IMR-90 (cell line): Measurements from ENCODE around the gene HMGCR. TPM values are rescaled to one million over a fixed set of nuclear protein-coding genes. Genes with fewer than 3 reads are reported as not detected.
"Not testable (repeated sequence)": the region's sequence is repeated elsewhere in the genome, so short reads cannot be mapped to it uniquely, and the experiment has no call there.

ENCODE experiments used
- ATAC-seq: fragments of 200-7000 bp; cut with Tn5 transposase; 2 replicates; pipeline ENCODE4 v1.9.1; 2020; ENCODE audit warnings: low read depth, mild to moderate bottlenecking, moderate library complexity
- BruUV-seq: library from RNA; stranded (reverse); fragments of 400-500 nt; replicated peaks from 2 replicates; lab custom pipeline; 2021; lab: Mats Ljungman, UMichigan
- CTCF ChIA-PET: fragments of 300-600 bp; formaldehyde crosslinking; extraction: SDS; loops from one replicate; lab custom pipeline; 2021; ENCODE audit warnings: antibody characterized with exemption; lab: Yijun Ruan, JAX
- POLR2A ChIA-PET: fragments of 300-600 bp; sonication (Branson Sonifier 250); formaldehyde crosslinking; loops from one replicate; lab custom pipeline; 2022; ENCODE audit warnings: antibody characterized with exemption; ENCODE audit not compliant: unreplicated experiment; lab: Charles Lee
- DNase-seq: peaks from one replicate; pipeline ENCODE4 v3.0.0; 2013
- H2AFZ ChIP-seq: replicated peaks from 2 replicates; pipeline ENCODE3; 2013; ENCODE audit warnings: low read length, mild to moderate bottlenecking; ENCODE audit not compliant: poor library complexity
- H2AK5ac ChIP-seq: 2 replicates; pipeline ENCODE4 v1.6.1; 2013; ENCODE audit warnings: low read depth, low read length, inconsistent platforms
- H2AK9ac ChIP-seq: replicated peaks from 2 replicates; pipeline ENCODE3; 2013; ENCODE audit warnings: mild to moderate bottlenecking, low read depth, low read length, moderate library complexity; ENCODE audit not compliant: poor library complexity
- H2BK120ac ChIP-seq: 2 replicates; pipeline ENCODE4 v1.6.1; 2013; ENCODE audit warnings: low read depth, low read length, inconsistent platforms
- H2BK15ac ChIP-seq: 3 replicates; pipeline ENCODE4 v1.6.1; 2013; ENCODE audit warnings: low read depth, low read length, inconsistent platforms
- H2BK20ac ChIP-seq: 2 replicates; pipeline ENCODE4 v1.6.1; 2013; ENCODE audit warnings: low read depth, mild to moderate bottlenecking, inconsistent platforms, low read length, moderate library complexity
- H2BK5ac ChIP-seq: 2 replicates; pipeline ENCODE4 v1.6.1; 2013; ENCODE audit warnings: mild to moderate bottlenecking, low read depth, low read length, inconsistent platforms; ENCODE audit not compliant: poor library complexity, severe bottlenecking
- H3K14ac ChIP-seq: replicated peaks from 2 replicates; pipeline ENCODE4 v1.6.1; 2013; ENCODE audit warnings: low read depth, low read length, inconsistent platforms
- H3K18ac ChIP-seq: 2 replicates; pipeline ENCODE4 v1.6.1; 2013; ENCODE audit warnings: low read depth, low read length, control low read depth
- H3K23ac ChIP-seq: 2 replicates; pipeline ENCODE4 v1.6.1; 2013; ENCODE audit warnings: low read depth, low read length, inconsistent platforms
- H3K27ac ChIP-seq: 2 replicates; pipeline ENCODE4 v1.5.1; 2013; ENCODE audit warnings: mild to moderate bottlenecking, control low read depth, low read length; ENCODE audit not compliant: insufficient read depth
- H3K27me3 ChIP-seq: 2 replicates; pipeline ENCODE4 v1.6.1; 2013; ENCODE audit warnings: low read length; ENCODE audit not compliant: control insufficient read depth, insufficient read depth
- H3K36me3 ChIP-seq: 2 replicates; pipeline ENCODE4 v1.6.1; 2013; ENCODE audit warnings: low read length, mixed read lengths; ENCODE audit not compliant: control insufficient read depth, insufficient read depth
- H3K4ac ChIP-seq: 2 replicates; pipeline ENCODE4 v1.6.1; 2013; ENCODE audit warnings: low read depth, low read length, inconsistent platforms
- H3K4me1 ChIP-seq: 2 replicates; pipeline ENCODE4 v1.6.1; 2013; ENCODE audit warnings: low read length, mixed read lengths; ENCODE audit not compliant: control insufficient read depth, insufficient read depth
- H3K4me2 ChIP-seq: 2 replicates; pipeline ENCODE4 v1.6.1; 2013; ENCODE audit warnings: low read depth, mild to moderate bottlenecking, control low read depth, low read length, moderate library complexity
- H3K4me3 ChIP-seq: 2 replicates; pipeline ENCODE4 v1.5.1; 2013; ENCODE audit warnings: low read depth, mild to moderate bottlenecking, control low read depth, low read length, moderate library complexity; ENCODE audit not compliant: insufficient read depth
- H3K56ac ChIP-seq: 2 replicates; pipeline ENCODE4 v1.6.1; 2013; ENCODE audit warnings: low read length, inconsistent platforms; ENCODE audit not compliant: insufficient read depth; ENCODE audit errors: extremely low read depth
- H3K79me1 ChIP-seq, 2 experiments: 2 replicates each; pipeline ENCODE4 v1.6.1; 2013; ENCODE audit warnings: low read length in 2 of 2, inconsistent platforms in 1 of 2, low read depth in 1 of 2
- H3K9ac ChIP-seq: 2 replicates; pipeline ENCODE4 v1.6.1; 2013; ENCODE audit warnings: low read depth, low read length, control low read depth
- H3K9me1 ChIP-seq: 2 replicates; pipeline ENCODE4 v1.6.1; 2013; ENCODE audit warnings: low read length, inconsistent platforms; ENCODE audit not compliant: insufficient read depth
- H3K9me3 ChIP-seq: 2 replicates; pipeline ENCODE4 v1.6.1; 2013; ENCODE audit warnings: low read length; ENCODE audit not compliant: control insufficient read depth, insufficient read depth
- H4K20me1 ChIP-seq: 2 replicates; pipeline ENCODE4 v1.6.1; 2013; ENCODE audit warnings: low read length, inconsistent platforms; ENCODE audit not compliant: insufficient read depth
- H4K5ac ChIP-seq: 2 replicates; pipeline ENCODE4 v1.6.1; 2013; ENCODE audit warnings: mild to moderate bottlenecking, low read depth, low read length, control low read depth
- H4K8ac ChIP-seq, 2 experiments: 2 replicates each; pipeline ENCODE4 v1.6.1; 2013; ENCODE audit warnings: low read depth in 2 of 2, low read length in 2 of 2, control low read depth in 1 of 2, inconsistent platforms in 1 of 2
- H4K91ac ChIP-seq: 2 replicates; pipeline ENCODE4 v1.6.1; 2013; ENCODE audit warnings: low read depth, low read length, inconsistent platforms; ENCODE audit not compliant: insufficient read depth
- CEBPB ChIP-seq: IDR thresholded peaks from 2 replicates; pipeline ENCODE4 v1.6.1; 2012; ENCODE audit warnings: low read depth, low read length, improper control_type of control experiment
- MAFK ChIP-seq: IDR thresholded peaks from 2 replicates; pipeline ENCODE4 v1.6.1; 2012; ENCODE audit warnings: low read depth, low read length, improper control_type of control experiment
- NFE2L2 ChIP-seq: fragments of 150-350 bp; IDR thresholded peaks from 2 replicates; pipeline ENCODE4 v1.6.1; 2016; ENCODE audit warnings: low read depth, mild to moderate bottlenecking, low read length
- RCOR1 ChIP-seq: IDR thresholded peaks from 2 replicates; pipeline ENCODE4 v1.6.1; 2012; ENCODE audit warnings: mild to moderate bottlenecking, low read length, improper control_type of control experiment; ENCODE audit not compliant: insufficient replicate concordance
- WGBS, 2 experiments: methylation state at CpG; one replicate each; pipeline versions ENCODE4 v1.1.5 to v1.1.7; 2013; ENCODE audit warnings: missing lambda C conversion rate in 2 of 2; ENCODE audit not compliant: insufficient read length in 1 of 2; ENCODE audit errors: extremely low coverage in 2 of 2; 5-methylcytosine and 5-hydroxymethylcytosine counted together
- dilution Hi-C: fragments of 300-500 bp; cut with HindIII; formaldehyde crosslinking; loops from one replicate; pipeline ENCODE4 v1.14.3; 2018; ENCODE audit warnings: low sequenced_read_pairs; ENCODE audit not compliant: unreplicated experiment
- in situ Hi-C: fragments of 300-500 bp; cut with MboI; formaldehyde crosslinking; loops from 3 replicates; pipeline ENCODE4 v1.14.3; 2019; ENCODE audit warnings: low sequenced_read_pairs, inconsistent platforms, mixed read lengths
- intact Hi-C: fragments of 100-400 bp; cut with micrococcal nuclease; formaldehyde crosslinking; loops from 2 replicates; pipeline ENCODE4 v1.10.0; 2022
- polyA plus RNA-seq, 3 experiments: library from polyadenylated mRNA; depleted of rRNA; stranded (reverse); fragments of >200 nt; gene quantifications; 2 replicates each; pipeline ENCODE4 v1.2.3, GENCODE V29; 2012; ENCODE audit warnings: low replicate concordance in 1 of 3
- total RNA-seq: library from RNA; depleted of rRNA; stranded (reverse); fragments of >200 nt; gene quantifications from 2 replicates; pipeline ENCODE4 v1.2.3, GENCODE V29; 2012

The HMGCR gene
- total and polyA plus RNA-seq, 2 of the 4 experiments (the other 2 are of a cell fraction) = 23.3 to 48.6 TPM

DNA sequence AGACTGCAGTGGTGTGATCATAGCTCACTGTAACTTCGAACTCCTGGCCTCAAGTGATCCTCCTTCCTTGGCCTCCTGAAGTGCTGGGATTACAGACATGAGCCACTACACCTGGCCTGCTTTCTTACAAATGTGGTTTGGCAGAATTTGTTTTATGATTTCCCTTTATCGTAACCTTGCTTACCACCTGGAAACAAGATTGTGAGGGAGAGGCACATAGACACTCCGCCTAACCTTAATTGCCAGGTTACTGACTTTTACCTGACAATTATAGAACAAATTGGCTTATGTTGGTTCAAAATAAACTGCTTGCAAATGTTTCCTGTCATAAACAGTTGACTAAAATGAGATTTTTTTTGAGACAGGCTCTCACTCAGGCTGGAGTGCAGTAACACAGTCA lies 26.8 kb upstream of the HMGCR start:
- no peak overlapping the region for H3K23ac ChIP-seq
- no peak overlapping the region for H4K8ac ChIP-seq
- no peak overlapping the region for H3K9ac ChIP-seq
- no peak overlapping the region for H3K27ac ChIP-seq
- no peak overlapping the region for H3K4me3 ChIP-seq
- TF ChIP-seq CEBPB = no peak
- TF ChIP-seq MAFK = no peak
- no peak for TF ChIP-seq NFE2L2
- no peak for TF ChIP-seq RCOR1
- H3K14ac ChIP-seq = no peak overlapping the region
- no peaks in the 10 kb centered on the region for H3K9me1 ChIP-seq
- no peaks in the 10 kb centered on the region for H3K79me1 ChIP-seq
- H3K4ac ChIP-seq = no peak overlapping the region
- H2BK5ac ChIP-seq = no peak overlapping the region
- H2AFZ ChIP-seq = no peak overlapping the region
- H3K36me3 ChIP-seq = no peaks in the 10 kb centered on the region
- ATAC-seq (no peak), DNase-seq (no peak)
- no peak overlapping the region for H2BK15ac ChIP-seq
- H2BK120ac ChIP-seq = no peak overlapping the region
- no peak overlapping the region for H2BK20ac ChIP-seq
- H2AK9ac ChIP-seq = no peak overlapping the region
- no TSS peak for BruUV-seq
- H4K20me1 ChIP-seq = no peaks in the 10 kb centered on the region
- in situ Hi-C loops (no loop called here), dilution Hi-C loops (no loop called here), intact Hi-C loops (no loop called here)
- H3K9me3 ChIP-seq = no peaks in the 10 kb centered on the region
- no peak overlapping the region for H4K91ac ChIP-seq
- H3K56ac ChIP-seq = no peak overlapping the region
- no CpG with 5 or more reads among the region's 3 CpGs for WGBS, 2 experiments
- POLR2A ChIA-PET = no interaction called here
- H3K18ac ChIP-seq = no peak overlapping the region
- no peak overlapping the region for H3K4me2 ChIP-seq
- CTCF ChIA-PET = no interaction called here
- H2AK5ac ChIP-seq = no peak overlapping the region
- no peak overlapping the region for H4K5ac ChIP-seq
- H3K4me1 ChIP-seq = no peaks in the 10 kb centered on the region
- peaks cover 5% of the 10 kb centered on the region for H3K27me3 ChIP-seq

- H2BK120ac ChIP-seq, H3K14ac ChIP-seq, H3K36me3 ChIP-seq, ATAC-seq, H3K4me3 ChIP-seq, H3K4me2 ChIP-seq, H3K27me3 ChIP-seq, DNase-seq, H2BK5ac ChIP-seq, H2BK20ac ChIP-seq, in situ Hi-C loops, H3K4ac ChIP-seq, H2AK5ac ChIP-seq, H3K9me1 ChIP-seq, H4K8ac ChIP-seq, H3K56ac ChIP-seq, intact Hi-C loops, H3K4me1 ChIP-seq, H3K23ac ChIP-seq, H4K5ac ChIP-seq, CTCF ChIA-PET, H4K20me1 ChIP-seq, H3K9me3 ChIP-seq, H2AFZ ChIP-seq, H3K18ac ChIP-seq, BruUV-seq, H3K9ac ChIP-seq, H3K79me1 ChIP-seq, H2BK15ac ChIP-seq, H3K27ac ChIP-seq, dilution Hi-C loops, H4K91ac ChIP-seq, H2AK9ac ChIP-seq, POLR2A ChIA-PET: not testable (repeated sequence)
- no CpG with 5 or more reads among the region's 4 CpGs for WGBS, 2 experiments
Observed at GRCh38 chr5:75319148-75319547, 17.9 kb upstream of the HMGCR start.
